ENCODE results near the gene UGT3A1. TPM values are rescaled to one million over a fixed set of nuclear protein-coding genes. Genes with fewer than 3 reads are reported as not detected.

Gene UGT3A1
- total RNA-seq, 4 donors from 2014 or later: not detected

- H3K27ac ChIP-seq: no peak overlapping the region
- H3K27me3 ChIP-seq: no peaks in the 10 kb centered on the region
- H3K4me3 ChIP-seq: no peak overlapping the region
- 71 to 79% methylated on average over 3 to 4 of the region's 4 CpGs for WGBS, 2 donors (ENCODE audit: low coverage in 1 of 2)
- ATAC-seq: no peak
- no peaks in the 10 kb centered on the region for H3K4me1 ChIP-seq
- no peaks in the 10 kb centered on the region for H3K36me3 ChIP-seq
- TF ChIP-seq CTCF (IDR thresholded peaks at IDR 0.05): no peak
- no peak for TF ChIP-seq EP300 (IDR thresholded peaks at IDR 0.05)
- TF ChIP-seq POLR2A (IDR thresholded peaks at IDR 0.05): no peak
- no peak for TF ChIP-seq POLR2AphosphoS5 (IDR thresholded peaks at IDR 0.05)
- H3K9me3 ChIP-seq: no peaks in the 10 kb centered on the region
These were observed 19.9 kb downstream of the UGT3A1 start for GRCh38 chr5:35971186-35971877.

GRCh38 chr5:35963381-35963843 lies 27.8 kb downstream of the UGT3A1 start:
- no peaks in the 10 kb centered on the region for H3K4me1 ChIP-seq
- TF ChIP-seq EP300 (IDR thresholded peaks at IDR 0.05) (no peak), POLR2AphosphoS5 (IDR thresholded peaks at IDR 0.05) (no peak), CTCF (IDR thresholded peaks at IDR 0.05) (no peak), POLR2A (IDR thresholded peaks at IDR 0.05) (no peak)
- ATAC-seq: no peak
- peaks cover 17% of the 10 kb centered on the region for H3K27me3 ChIP-seq
- no peak overlapping the region for H3K4me3 ChIP-seq
- H3K36me3 ChIP-seq: no peaks in the 10 kb centered on the region
- no peak overlapping the region for H3K27ac ChIP-seq
- peaks cover 0 to 37% (median 0%) of the 10 kb centered on the region in 3 donors for H3K9me3 ChIP-seq
- WGBS, 2 donors (ENCODE audit: low coverage in 1 of 2): 45% methylated on average over 8 of the region's 8 CpGs; no CpG with 5 or more reads in 1 of the 2 donors

GRCh38 chr5:35960328-35960727 lies 30.9 kb downstream of the UGT3A1 start:
- Histone ChIP-seq H3K9me3 (peaks cover 0 to 47% (median 0%) of the 10 kb centered on the region in 3 donors), H3K27ac (no peak overlapping the region), H3K36me3 (no peaks in the 10 kb centered on the region), H3K4me3 (no peak overlapping the region), H3K27me3 (peaks cover 22% of the 10 kb centered on the region), H3K4me1 (no peaks in the 10 kb centered on the region)
- TF ChIP-seq POLR2AphosphoS5 (IDR thresholded peaks at IDR 0.05): no peak
- TF ChIP-seq EP300 (IDR thresholded peaks at IDR 0.05): no peak
- TF ChIP-seq POLR2A (IDR thresholded peaks at IDR 0.05): no peak
- no peak for TF ChIP-seq CTCF (IDR thresholded peaks at IDR 0.05)
- no peak for ATAC-seq
- WGBS, 2 donors (ENCODE audit: low coverage in 1 of 2): 71 to 94% methylated on average over 3 to 5 of the region's 7 CpGs

- H3K9me3 ChIP-seq: peaks cover 0 to 26% (median 0%) of the 10 kb centered on the region in 3 donors
- no peak for ATAC-seq
These were observed 34.8 kb downstream of the UGT3A1 start for GRCh38 chr5:35956429-35956828.

GRCh38 chr5:35954175-35954574 lies 37.0 kb downstream of the UGT3A1 start:
- H3K9me3 ChIP-seq: peaks cover 0 to 16% (median 0%) of the 10 kb centered on the region in 3 donors
- no peaks in the 10 kb centered on the region for H3K36me3 ChIP-seq
- no peak for TF ChIP-seq POLR2A (IDR thresholded peaks at IDR 0.05)
- TF ChIP-seq CTCF (IDR thresholded peaks at IDR 0.05): no peak
- no peak for TF ChIP-seq POLR2AphosphoS5 (IDR thresholded peaks at IDR 0.05)
- TF ChIP-seq EP300 (IDR thresholded peaks at IDR 0.05): no peak
- H3K27me3 ChIP-seq: peaks cover 24% of the 10 kb centered on the region
- no peaks in the 10 kb centered on the region for H3K4me1 ChIP-seq
- WGBS, 2 donors (ENCODE audit: low coverage in 1 of 2): 54 to 80% methylated on average over 1 to 3 of the region's 9 CpGs
- no peak overlapping the region for H3K27ac ChIP-seq
- no peak overlapping the region for H3K4me3 ChIP-seq
- no peak for ATAC-seq

More at GRCh38 chr5:35956429-35956828, 34.8 kb downstream of the UGT3A1 start:
- no peak overlapping the region for H3K27ac ChIP-seq
- TF ChIP-seq EP300 (IDR thresholded peaks at IDR 0.05) (no peak), POLR2A (IDR thresholded peaks at IDR 0.05) (no peak)
- H3K4me3 ChIP-seq: no peak overlapping the region
- no peaks in the 10 kb centered on the region for H3K4me1 ChIP-seq
- peaks cover 24% of the 10 kb centered on the region for H3K27me3 ChIP-seq
- no peaks in the 10 kb centered on the region for H3K36me3 ChIP-seq
- 33 to 83% methylated on average over 1 of the region's 1 CpG for WGBS, 2 donors (ENCODE audit: low coverage in 1 of 2)
